ENCODE results near the gene CFAP61. TPM values are rescaled to one million over a fixed set of nuclear protein-coding genes. Genes with fewer than 3 reads are reported as not detected.

CFAP61 gene
- total RNA-seq, 2 experiments from 2014 or later: not detected

GRCh38 chr20:20366876-20367574 lies 314.7 kb downstream of the CFAP61 start:
- Mint-ChIP-seq H3K9me3 (no peaks in the 10 kb centered on the region), H3K4me3 (peak overlapping the region; percentile 64), H3K27me3 (peaks cover 67% of the 10 kb centered on the region), H3K4me1 (ENCODE audit: low read depth) (peaks cover 22% of the 10 kb centered on the region), H3K27ac (no peak overlapping the region), H3K36me3 (ENCODE audit: low read depth) (no peaks in the 10 kb centered on the region)
- no peak for TF ChIP-seq CTCF (IDR thresholded peaks at IDR 0.05)
- ATAC-seq: no peak
- ChIA-PET CTCF (interaction anchor here (0.6 kb wide), 1 partner anchor 199 kb away, joined by 3 read pairs; no protein-coding TSS in a partner anchor), POLR2A (interaction anchor here (0.6 kb wide), 2 partner anchors 189 to 1135 kb away, joined by 3 read pairs; no protein-coding TSS in a partner anchor)
- DNase-seq: peak; percentile 10
- intact Hi-C loops (cut with micrococcal nuclease): loop anchor here (10.0 kb wide), 1 partner anchor 128 kb away; no protein-coding TSS in a partner anchor

- peak within 1 kb of the TSS; percentile 64 for H3K4me3 Mint-ChIP-seq
- H3K27ac Mint-ChIP-seq: no peak within 1 kb of the TSS
- ATAC-seq: peak; percentile 4
- ChIA-PET CTCF (no interaction called here), POLR2A (no interaction called here)
- intact Hi-C loops (cut with micrococcal nuclease): loop anchor here (10.0 kb wide), 1 partner anchor 127 kb away; no protein-coding TSS in a partner anchor
- no peak for TF ChIP-seq CTCF (IDR thresholded peaks at IDR 0.05)
- H3K36me3 Mint-ChIP-seq (ENCODE audit: low read depth): no peaks in the 10 kb centered on the region
- peak; percentile 23 for DNase-seq
- peaks cover 18% of the 10 kb centered on the region for H3K4me1 Mint-ChIP-seq (ENCODE audit: low read depth)
- H3K9me3 Mint-ChIP-seq: no peaks in the 10 kb centered on the region
- peaks cover 67% of the 10 kb centered on the region for H3K27me3 Mint-ChIP-seq
These were observed 315.5 kb downstream of the CFAP61 start, which contains the start of gene INSM1 for GRCh38 chr20:20367575-20368417. INSM1 (plus strand) TSS chr20:20368104; CDS start chr20:20368268, 164 bp downstream.

GRCh38 chr20:20368418-20369249 lies 316.3 kb downstream of the CFAP61 start:
- H3K27ac Mint-ChIP-seq: no peak overlapping the region
- no peak overlapping the region for H3K4me3 Mint-ChIP-seq
- DNase-seq (peak; percentile 12), ATAC-seq (peak; percentile 38)
- intact Hi-C loops (cut with micrococcal nuclease): loop anchor here (10.0 kb wide), 1 partner anchor 126 kb away; no protein-coding TSS in a partner anchor
- no peaks in the 10 kb centered on the region for H3K36me3 Mint-ChIP-seq (ENCODE audit: low read depth)
- TF ChIP-seq CTCF (IDR thresholded peaks at IDR 0.05): no peak
- H3K4me1 Mint-ChIP-seq (ENCODE audit: low read depth): peaks cover 16% of the 10 kb centered on the region
- no peaks in the 10 kb centered on the region for H3K9me3 Mint-ChIP-seq
- CTCF ChIA-PET: interaction anchor here (0.9 kb wide), 1 partner anchor 47 kb away, joined by 3 read pairs; no protein-coding TSS in a partner anchor
- POLR2A ChIA-PET: interaction anchor here (1.1 kb wide), 1 partner anchor 9 kb away, joined by 3 read pairs; no protein-coding TSS in a partner anchor
- peaks cover 67% of the 10 kb centered on the region for H3K27me3 Mint-ChIP-seq

GRCh38 chr20:20369250-20370093 lies 317.1 kb downstream of the CFAP61 start:
- peak; percentile 34 for ATAC-seq
- peaks cover 16% of the 10 kb centered on the region for H3K4me1 Mint-ChIP-seq (ENCODE audit: low read depth)
- no peak overlapping the region for H3K27ac Mint-ChIP-seq
- H3K4me3 Mint-ChIP-seq: peak overlapping the region; percentile 58
- H3K36me3 Mint-ChIP-seq (ENCODE audit: low read depth): no peaks in the 10 kb centered on the region
- DNase-seq: peak; percentile 26
- peaks cover 67% of the 10 kb centered on the region for H3K27me3 Mint-ChIP-seq
- CTCF ChIA-PET: interaction anchor here (0.9 kb wide), 1 partner anchor 47 kb away, joined by 3 read pairs; no protein-coding TSS in a partner anchor
- intact Hi-C loops (cut with micrococcal nuclease): loop anchor here (10.0 kb wide), 1 partner anchor 125 kb away; no protein-coding TSS in a partner anchor
- POLR2A ChIA-PET: interaction anchor here (1.1 kb wide), 1 partner anchor 10 kb away, joined by 3 read pairs; no protein-coding TSS in a partner anchor
- H3K9me3 Mint-ChIP-seq: no peaks in the 10 kb centered on the region
- TF ChIP-seq CTCF (IDR thresholded peaks at IDR 0.05): no peak

All from activated CD8-positive, alpha-beta T cell treated with anti-CD3 and anti-CD28 coated beads for 36 hours (primary cell).